Hepatic stellate cell (primary cell): Measurements from ENCODE around the gene ARL3.
"Not testable (repeated sequence)": the region's sequence is repeated elsewhere in the genome, so short reads cannot be mapped to it uniquely, and the experiment has no call there.

ENCODE experiments used
- DNase-seq: peaks from one replicate; pipeline ENCODE4 v3.0.0; 2011; ENCODE audit warnings: low spot score

The ARL3 gene

DNA sequence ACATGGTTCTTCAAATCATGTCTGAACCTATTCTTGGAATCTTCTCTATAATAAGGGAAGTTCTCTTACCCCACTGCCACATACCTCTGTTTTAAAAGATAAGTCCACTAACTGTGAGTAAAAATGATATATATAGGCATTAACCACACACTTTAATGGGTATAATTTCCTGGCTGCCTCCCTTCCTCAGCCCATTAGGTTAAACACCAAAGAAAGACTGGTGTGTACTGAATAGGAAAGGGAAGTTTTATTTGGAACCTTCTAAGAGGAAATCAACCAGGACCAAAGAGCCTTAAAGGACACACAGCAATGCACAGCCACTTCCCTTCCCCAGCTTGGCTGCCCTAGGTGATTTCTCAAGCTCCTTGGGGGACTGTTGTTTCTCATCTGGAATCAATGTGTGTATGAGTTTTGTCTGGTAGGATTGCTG, 24.5 kb upstream of the ARL3 start:
- DNase-seq: no peak

DNA sequence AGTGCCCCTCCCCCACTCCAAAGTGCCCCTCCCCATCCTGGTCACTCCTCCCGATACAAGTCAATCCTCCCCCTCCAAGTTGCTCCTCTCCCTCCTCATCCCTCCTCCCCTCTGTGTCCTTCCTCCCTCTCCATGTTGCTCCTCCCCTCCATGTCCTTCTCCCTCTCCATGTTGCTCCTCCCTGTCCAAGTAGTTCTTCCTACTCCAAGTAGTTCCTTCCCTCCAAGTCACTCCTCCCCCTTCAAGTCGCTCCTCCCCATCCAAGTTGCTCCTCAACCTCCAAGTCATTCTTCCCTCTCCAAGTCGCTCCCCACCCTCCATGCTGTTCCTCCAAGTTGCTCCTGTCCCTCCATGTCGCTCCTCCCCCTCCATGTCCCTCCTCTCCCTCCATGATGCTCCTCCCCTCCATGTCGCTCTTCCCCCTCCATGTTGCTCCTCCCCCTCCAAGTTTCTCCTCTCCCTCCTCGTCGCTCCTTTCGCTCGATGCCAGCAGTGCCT, 20.9 kb upstream of the ARL3 start:
- DNase-seq: no peak

DNA sequence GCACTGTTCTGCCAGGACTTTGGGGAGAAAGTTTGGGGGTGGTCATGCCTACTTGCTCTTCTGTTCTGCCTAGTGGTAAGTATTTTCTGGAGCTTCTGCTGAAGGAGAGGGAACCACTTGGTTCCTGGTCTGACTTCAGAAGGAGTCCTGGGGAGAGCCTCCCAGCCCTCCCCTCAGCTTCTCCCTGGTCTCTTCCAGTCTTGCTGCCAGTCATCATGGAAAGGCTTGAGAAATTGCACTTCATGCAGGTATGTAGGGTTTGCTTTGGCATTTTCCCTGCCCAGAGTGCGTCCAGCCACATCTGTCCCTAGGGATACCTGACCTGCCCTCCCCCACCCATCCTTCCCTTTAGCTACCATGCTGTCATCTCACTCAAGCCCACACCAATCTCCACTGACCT, 18.5 kb upstream of the ARL3 start:
- DNase-seq: no peak

DNA sequence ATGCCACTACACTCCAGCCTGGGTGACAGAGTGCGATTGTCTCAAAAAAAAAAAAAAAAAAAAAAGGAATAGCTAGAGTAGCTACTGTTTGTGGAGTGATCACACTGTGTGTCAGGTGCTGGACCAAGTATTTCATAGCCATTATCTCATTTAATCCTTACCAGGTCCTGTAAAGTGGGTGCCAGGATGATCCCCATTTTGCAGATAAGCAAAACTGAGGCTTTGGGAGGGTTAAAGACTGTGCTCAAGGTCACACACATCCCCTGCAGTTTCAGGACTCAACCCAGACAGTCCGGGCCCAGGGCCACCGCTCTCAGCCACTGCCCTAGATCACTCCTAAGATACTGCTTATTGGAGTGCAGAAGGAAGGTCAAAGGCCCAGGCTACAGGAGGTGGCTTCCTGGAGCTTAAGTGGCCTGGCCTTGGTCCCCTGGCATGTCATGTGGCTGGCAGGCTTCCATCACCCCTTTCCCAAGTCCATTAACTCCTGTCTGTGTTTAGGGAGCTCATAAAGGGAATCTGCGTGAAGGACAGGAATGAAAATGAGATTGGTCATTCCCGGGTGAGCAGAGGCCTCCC, 17.1 kb upstream of the ARL3 start:
- DNase-seq: no peak

DNA sequence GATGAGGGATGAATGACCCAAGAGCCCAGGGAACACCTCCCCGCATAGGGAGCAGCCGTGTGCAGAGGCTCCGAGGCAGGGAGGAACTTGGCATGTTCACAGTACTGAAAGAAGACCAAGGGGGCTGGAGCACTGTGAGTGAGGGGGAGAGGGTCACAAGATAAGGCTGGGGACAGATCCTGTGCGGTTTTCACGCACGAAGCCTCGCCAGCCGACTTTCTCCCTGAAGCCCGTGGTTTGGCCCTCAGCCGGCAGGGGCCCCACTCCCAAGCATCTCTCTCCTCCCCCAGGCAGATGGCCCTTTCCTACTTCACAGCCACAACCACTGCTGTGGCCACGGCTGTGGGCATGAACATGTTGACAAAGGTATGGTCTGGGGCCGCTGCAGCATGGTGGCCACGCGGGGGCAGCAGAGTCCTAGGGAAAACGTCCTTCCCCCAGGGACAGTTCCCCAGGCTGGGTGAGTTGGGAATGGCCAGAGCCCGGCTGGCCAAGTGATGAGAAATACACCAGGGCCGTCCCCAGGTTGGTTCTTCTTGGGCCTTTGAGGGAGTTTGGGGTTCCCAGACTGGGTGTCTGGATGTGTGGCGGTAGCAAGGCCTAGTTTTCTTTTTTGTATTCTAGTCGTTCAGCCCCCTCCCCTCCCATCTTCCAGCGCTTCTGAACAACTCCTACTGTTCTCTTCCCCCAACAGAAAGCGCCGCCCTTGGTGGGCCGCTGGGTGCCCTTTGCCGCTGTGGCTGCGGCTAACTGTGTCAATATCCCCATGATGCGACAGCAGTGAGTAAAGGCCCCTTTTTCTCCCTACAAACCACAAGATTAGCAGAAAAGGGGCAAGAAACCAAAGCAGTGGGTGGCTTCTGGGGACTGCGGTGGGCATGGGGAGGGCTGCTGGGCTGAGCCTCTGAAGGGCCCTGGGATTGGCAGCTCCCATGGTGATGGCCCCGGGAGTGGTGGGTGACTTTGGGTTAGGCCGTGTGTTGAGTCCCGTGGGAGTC, 15.1 kb upstream of the ARL3 start:
- peak; percentile 90 for DNase-seq

DNA sequence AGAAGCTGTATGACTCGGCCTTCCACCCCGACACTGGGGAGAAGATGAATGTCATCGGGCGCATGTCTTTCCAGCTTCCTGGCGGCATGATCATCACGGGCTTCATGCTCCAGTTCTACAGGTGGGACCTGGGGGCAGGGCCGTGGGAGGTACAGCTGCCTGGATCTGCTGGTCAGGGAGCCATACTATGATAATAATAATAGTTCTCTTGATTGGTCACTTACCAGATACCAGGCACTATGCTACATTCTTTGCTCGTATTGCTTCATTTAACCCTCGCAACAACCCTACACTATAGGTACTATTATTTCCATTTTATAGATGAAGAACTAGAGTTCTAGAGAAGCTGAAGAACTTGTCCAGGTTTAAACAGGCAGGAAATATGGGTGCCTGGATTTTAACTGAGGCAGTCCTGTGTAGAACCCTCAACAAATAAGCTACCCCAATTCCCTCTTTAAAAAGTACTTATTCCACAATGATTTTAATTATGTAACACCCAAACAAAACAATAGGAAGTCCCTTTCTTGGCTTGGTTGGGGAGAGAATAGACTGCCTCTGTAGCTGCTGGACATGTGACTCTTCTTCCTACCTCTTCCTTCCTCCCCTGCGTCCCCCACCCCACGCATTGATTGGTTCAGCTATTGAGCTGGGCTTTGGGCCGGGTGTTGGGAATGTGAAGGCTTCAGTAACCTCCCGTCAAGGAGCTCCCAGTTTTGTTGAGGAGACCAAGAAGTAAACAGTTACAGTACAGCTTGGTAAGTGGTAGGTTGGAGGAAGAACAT, 13.0 kb upstream of the ARL3 start:
- no peak for DNase-seq

DNA sequence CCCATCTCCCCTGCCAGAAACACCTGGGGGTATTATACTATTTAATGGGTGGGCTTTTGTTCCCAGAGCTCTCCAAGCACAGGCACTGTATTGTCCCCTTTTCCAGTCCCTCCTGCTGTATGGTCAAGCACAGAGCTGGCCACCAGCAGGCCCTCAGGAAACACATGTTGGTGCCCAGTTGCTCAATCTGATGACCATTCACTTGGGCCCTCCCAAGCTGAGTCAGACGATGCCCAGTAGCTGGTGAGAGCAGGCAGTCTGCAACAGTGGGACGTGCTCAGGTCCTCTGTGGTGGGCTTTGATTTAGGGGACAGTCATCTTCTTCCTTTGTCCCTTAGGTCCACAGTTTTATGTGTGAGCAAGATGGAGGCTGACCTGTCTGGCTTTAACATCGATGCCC, 12.1 kb upstream of the ARL3 start:
- no peak for DNase-seq

DNA sequence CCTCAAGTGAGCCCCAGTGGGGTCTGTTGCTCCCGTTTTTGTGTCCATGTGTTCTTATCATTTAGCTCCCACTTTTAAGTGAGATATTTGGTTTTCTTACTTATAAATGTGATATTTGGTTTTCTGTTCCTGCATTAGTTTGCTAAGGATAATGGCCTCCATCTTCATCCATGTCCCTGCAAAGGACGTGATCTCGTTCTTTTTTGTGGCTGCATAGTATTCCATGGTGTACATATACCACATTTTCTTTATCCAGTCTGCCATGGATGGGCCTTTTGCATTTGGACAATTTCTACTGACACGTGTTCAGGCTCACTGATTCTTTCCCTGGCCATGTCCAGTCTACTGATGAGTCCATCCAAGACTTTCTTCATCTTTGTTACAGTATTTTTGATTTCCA, 9.8 kb upstream of the ARL3 start:
- DNase-seq: no peak

DNA sequence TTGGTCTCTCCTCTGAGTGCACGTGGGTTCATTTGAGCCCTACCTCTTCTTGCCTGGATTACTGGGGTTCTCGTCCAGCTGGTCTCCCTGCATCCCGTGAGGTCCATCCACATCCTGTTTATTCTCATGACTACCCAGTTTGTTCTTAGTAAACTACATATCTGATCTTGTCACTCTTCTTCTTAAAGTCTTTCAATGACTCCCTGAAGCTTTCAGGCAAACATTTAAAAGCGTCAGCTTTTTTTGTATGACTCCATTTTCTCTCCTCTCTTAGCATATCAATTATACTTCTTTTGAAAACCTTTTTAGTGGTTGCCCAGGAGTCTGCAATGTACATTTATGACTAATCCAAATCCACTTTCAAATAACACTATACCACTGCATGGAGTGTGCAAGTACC, 7.8 kb upstream of the ARL3 start:
- no peak for DNase-seq

DNA sequence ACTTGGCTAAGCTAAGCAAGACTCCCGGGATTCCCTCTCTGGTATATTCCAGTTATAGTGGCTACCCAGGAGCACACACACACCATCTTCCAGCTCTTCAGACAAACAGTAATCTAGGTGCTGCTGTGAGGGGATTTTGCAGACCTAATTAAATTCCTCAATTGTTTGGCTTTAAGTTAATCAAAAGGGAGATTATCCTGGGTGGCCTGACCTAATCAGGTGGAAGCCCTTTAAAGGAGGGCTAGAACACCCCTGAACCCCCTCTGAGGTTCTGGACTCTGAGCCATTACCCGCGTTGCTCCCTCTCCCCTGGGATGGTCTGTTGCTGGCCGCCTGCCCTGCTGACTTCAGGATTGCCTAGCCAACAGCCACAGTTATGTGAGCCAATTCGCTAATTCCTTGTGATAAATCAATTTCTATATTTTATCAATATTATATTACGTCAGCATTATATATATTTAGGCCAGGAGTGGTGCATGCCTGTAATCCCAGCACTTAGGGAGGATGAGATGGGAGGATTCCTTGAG, 6.6 kb upstream of the ARL3 start:
- no peak for DNase-seq

DNA sequence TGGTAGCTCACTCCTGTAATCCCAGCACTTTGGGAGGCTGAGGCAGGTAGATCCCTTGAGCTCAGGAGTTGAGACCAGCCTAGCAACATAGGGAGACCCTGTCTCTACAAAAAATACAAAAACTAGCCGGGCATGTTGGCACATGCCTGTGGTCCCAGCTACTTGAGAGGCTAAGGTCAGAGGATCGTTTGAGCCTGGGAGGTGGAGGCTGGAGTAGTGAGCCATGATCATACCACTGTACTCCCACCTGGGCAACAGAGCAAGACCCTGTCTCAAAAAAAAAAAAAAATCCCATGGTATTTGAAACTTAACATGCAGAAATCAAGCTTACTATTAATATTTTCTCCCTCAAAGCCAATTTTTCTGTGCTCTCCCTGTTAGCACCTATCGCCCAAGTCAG, 6.1 kb upstream of the ARL3 start:
- no peak for DNase-seq

DNA sequence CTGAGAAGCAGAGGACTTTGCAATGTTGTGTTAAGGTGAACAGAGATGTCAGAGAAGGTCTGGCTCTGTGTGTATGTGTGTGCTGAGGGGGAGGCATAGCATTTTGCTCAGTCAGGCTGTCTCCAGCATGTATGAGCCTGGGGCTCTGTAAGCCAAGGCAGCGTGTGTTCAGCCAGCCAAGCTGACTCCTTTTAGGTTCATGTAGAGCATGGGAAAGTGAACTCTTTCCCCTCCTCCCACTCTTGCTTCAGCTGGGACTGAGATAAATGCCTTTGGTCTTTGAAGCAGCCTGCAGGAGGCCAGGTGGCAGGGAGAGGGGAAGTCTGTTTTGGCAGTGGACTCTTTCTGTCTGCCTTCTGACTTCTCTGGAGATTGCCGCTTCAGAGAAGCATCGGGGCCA, 4.0 kb upstream of the ARL3 start:
- no peak for DNase-seq

DNA sequence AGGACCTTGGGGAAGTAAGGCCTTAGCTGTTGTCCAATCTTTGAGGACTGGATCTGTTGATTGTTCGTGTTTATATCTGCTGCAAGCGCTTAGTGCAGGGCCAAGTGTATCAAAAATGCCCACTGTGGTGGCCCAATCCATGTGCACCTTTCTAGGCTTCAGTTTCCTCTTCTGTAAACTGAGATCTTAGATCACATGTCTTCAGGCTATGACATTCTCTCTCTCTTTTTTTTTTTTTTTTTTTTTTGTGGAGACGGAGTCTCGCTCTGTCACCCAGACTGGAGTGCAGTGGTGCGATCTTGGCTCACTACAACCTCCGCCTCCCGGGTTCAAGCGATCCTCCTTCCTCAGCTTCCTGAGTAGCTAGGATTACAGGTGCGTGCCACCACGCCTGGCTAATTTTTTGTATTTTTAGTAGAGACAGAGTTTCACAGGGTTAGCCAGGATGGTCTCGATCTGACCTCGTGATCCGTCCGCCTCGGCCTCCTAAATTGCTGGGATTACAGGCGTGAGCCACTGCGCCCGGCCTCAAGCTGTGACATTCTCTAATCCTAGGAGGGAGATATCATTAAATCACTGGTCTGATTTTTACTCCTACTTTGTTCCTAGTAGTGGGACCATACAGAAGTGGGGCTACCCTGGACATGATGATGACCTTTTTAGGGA, 2.8 kb upstream of the ARL3 start:
- DNase-seq: not testable (repeated sequence)

DNA sequence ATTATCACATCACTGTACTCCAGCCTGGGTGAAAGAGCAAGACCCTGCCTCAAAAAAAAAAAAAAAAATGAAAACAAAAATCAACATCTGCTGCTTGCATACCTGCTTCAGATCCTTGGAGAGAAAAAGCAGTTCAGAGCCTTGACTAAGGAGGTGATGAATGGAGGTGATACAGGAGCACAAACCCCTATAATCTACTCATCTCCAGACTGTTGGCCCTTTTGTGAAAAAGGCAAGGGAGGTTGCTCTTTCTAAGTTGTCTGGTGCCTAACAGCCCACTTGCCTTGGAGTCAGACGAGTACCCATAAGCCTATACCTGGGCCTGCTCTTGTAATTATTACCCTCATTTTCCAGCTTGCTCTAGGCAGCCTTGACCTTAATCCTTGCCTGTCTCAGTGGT, 1.7 kb upstream of the ARL3 start:
- no peak for DNase-seq

DNA sequence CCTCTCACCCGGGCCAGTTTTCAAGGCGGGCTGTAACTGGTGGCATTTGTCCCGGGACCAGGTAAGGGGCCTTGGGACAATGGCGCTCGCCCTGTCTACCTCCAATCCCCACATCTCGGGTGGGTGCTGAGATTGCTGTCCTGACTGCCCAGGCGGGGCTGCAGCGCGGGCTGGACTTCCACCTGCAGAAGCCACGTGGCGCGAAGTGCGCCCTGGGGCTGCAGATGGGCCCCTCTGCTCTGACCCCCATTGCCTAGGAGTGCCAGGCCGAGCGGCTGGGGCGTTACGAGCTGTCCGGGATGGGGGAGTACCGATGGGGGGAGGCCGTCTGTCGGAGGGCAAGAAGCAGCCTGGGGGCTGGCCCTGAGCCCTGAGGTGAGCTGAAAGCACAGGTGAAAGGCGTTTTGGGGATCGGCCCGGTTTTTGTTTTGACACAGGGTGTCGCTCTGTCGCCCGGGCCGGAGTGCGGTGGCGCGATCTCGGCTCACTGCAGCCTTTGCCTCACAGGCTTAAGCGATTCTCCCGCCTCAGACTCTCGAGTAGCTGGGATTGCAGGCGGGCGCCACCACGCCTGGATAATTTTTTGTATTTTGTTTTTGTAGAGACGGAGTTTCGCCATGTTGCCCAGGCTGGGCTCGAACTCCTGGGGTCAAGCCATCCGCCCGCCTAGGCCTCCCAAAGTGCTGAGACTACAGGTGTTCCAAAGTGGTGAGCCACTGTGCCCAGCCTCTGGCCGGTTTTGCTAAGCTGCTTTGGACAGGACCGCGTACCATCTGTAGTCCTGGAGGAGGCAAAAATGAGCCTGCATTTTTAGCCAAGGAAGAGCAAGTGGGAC, 641 bp upstream of the ARL3 start, which contains the start of gene SFXN2:
Gene SFXN2, plus strand, starts transcription at position 16 of the 835 bp plus-strand sequence. CDS start 12,001 bp downstream, outside the sequence.
- no peak for DNase-seq

DNA sequence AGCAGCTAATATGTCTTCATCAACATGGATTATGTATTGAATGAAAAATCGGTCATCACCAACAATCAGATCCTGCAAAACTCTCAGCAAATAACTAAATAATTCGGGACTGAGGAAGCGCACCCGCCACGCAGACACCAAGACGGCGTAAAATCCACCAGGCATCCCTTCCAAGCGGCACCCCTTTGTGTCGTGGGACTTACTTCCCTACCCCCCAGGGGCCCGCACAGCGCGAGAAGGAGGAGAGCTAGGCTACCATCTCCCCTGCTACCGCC, 721 bp downstream of the ARL3 start:
- DNase-seq: no peak

DNA sequence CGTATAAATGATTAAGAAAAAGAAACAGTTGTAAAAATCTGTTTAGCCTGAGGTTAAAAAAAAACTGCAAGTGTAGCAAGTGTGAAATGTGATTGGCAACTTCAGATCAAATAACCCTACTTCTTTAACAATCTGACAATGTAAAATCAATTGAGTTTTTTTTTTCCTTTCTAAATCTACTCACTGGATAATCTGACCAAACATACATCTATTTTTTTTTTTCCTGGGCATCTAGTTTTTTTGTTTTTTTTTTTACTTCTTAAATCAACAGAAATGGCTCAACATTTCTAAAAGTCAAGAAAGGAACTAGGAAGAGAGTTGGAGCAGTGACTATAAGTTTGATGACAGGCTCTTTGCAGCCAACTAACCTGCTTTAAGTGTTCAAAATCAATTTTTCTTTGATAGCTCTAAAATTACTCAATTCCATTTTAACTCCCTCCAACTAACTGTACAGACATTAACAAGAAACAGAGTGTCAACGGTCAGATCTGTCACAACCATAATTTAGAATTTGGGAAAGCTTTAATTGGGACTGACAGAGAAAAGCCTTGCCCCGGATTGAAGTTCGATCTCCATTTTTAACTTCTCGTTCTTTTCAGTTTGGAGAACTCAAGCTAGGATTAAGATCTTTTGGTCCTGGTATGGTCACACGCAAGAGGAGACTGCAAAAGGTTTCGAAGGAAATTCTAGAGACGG, 1.2 kb downstream of the ARL3 start:
- DNase-seq: no peak

DNA sequence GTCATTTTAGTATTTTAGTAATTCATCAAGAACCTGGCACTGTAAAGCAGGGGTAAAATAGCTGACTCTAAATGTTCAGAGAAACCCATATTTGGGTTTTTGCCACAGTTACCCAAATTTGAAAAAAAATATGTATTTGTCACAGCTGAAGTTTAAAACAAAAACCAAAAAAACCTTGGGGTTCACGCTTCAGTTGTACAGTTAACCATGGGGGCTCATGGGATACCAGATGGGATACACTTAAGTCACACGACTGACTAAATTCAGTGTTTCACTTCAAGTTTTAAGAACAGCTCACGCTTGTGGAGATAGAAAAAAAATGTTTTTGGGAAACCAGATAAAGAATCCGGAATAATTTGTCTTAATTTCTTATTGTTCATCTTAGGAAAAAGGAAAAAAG, 2.1 kb downstream of the ARL3 start:
- no peak for DNase-seq

DNA sequence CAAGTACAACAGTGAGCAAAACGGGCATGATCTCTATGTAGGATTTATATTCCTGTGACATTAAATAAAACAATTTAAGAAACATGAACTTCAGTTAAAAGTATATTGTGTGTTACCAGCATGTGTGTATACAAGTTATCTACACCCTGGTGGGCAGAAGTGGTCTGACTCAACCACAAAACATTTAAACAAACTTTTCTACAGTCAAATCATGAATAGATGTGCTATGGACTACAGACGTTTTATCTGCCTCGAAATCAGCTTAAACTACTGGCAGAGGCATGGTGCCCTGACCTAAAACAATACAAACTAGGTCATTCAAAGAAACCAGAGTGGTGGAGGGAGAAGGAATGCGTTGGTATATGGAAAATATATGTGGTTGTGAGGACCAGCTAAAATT, 3.6 kb downstream of the ARL3 start:
- peak; percentile 72 for DNase-seq

DNA sequence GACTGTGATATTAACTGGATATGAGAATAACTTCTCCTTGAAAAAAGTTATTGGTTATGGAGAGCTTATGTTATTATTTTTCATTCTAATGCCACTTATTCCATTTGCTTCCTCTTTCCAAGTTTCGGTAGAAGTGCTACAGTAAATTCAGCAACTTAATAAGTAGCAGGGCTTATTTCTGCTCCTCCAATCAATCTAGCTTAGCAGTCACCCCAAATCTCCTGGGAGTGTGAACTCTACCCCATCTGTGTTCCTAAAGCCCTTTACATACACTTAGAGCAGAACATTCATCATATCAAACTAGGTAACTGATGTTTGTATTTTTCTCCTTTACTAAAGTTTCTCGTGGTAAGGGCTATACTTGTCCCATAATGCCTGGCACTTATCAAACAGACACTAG, 8.7 kb downstream of the ARL3 start:
- DNase-seq: no peak
